ENCODE data around the gene SGCE. TPM values are rescaled to one million over a fixed set of nuclear protein-coding genes. Genes with fewer than 3 reads are reported as not detected.

The SGCE gene
- total RNA-seq, 2 donors from 2014 or later: 41.0 to 75.9 TPM

- peaks cover 0 to 12% of the 10 kb centered on the region in 2 donors for H3K4me1 ChIP-seq
- H3K27me3 ChIP-seq: no peaks in the 10 kb centered on the region
- TF ChIP-seq CTCF (IDR thresholded peaks at IDR 0.05): no peak
- no peaks in the 10 kb centered on the region for H3K9me3 ChIP-seq
- peak; percentile 84 for DNase-seq (ENCODE audit: low spot score)
- no peaks in the 10 kb centered on the region for H3K36me3 ChIP-seq
- peak overlapping the region; percentile 69 to 75 for H3K4me3 ChIP-seq
- H3K27ac ChIP-seq: peak overlapping the region; percentile 55 to 62
Measured at GRCh38 chr7:94657771-94658693, 2.1 kb upstream of the SGCE start.

GRCh38 chr7:94656925-94657731 is 1.2 kb upstream of the SGCE start:
- H3K27ac ChIP-seq: peak overlapping the region; percentile 27 to 62
- no peaks in the 10 kb centered on the region for H3K9me3 ChIP-seq

GRCh38 chr7:94656658-94656924 is 658 bp upstream of the SGCE start:
- Histone ChIP-seq H3K27ac (peak overlapping the region in 1 of 2 donors; percentile 74), H3K36me3 (no peaks in the 10 kb centered on the region), H3K9me3 (no peaks in the 10 kb centered on the region), H3K4me3 (peak overlapping the region; percentile 69 to 75), H3K27me3 (no peaks in the 10 kb centered on the region), H3K4me1 (peaks cover 0 to 14% of the 10 kb centered on the region in 2 donors)
- DNase-seq (ENCODE audit: low spot score): no peak
- TF ChIP-seq CTCF (IDR thresholded peaks at IDR 0.05): no peak

More at GRCh38 chr7:94656925-94657731, 1.2 kb upstream of the SGCE start:
- Histone ChIP-seq H3K36me3 (no peaks in the 10 kb centered on the region), H3K27me3 (no peaks in the 10 kb centered on the region), H3K4me3 (peak overlapping the region; percentile 69 to 75), H3K4me1 (peaks cover 0 to 14% of the 10 kb centered on the region in 2 donors)
- peak in 1 of 2 donors; percentile 14 for TF ChIP-seq CTCF (IDR thresholded peaks at IDR 0.05)
- DNase-seq (ENCODE audit: low spot score): no peak

- TF ChIP-seq CTCF (IDR thresholded peaks at IDR 0.05): no peak
- DNase-seq (ENCODE audit: low spot score): no peak
- peak overlapping the region; percentile 74 to 84 for H3K27ac ChIP-seq
- H3K4me3 ChIP-seq: peak overlapping the region; percentile 69 to 75
- H3K27me3 ChIP-seq: no peaks in the 10 kb centered on the region
- no peaks in the 10 kb centered on the region for H3K9me3 ChIP-seq
- no peaks in the 10 kb centered on the region for H3K36me3 ChIP-seq
- H3K4me1 ChIP-seq: peaks cover 0 to 14% of the 10 kb centered on the region in 2 donors
Measured at GRCh38 chr7:94655126-94655847, 646 bp downstream of the SGCE start.

GRCh38 chr7:94654783-94655125 is 1.2 kb downstream of the SGCE start:
- Histone ChIP-seq H3K9me3 (no peaks in the 10 kb centered on the region), H3K4me1 (peaks cover 0 to 14% of the 10 kb centered on the region in 2 donors), H3K27ac (peak overlapping the region in 1 of 2 donors; percentile 84), H3K27me3 (no peaks in the 10 kb centered on the region), H3K4me3 (peak overlapping the region; percentile 69 to 75), H3K36me3 (no peaks in the 10 kb centered on the region)
- DNase-seq (ENCODE audit: low spot score): no peak
- TF ChIP-seq CTCF (IDR thresholded peaks at IDR 0.05): no peak
